Panc1 (cell line): ENCODE data around the gene CYS1. TPM values are rescaled to one million over a fixed set of nuclear protein-coding genes. Genes with fewer than 3 reads are reported as not detected.

Experiments used
- ATAC-seq: fragments of 200-7000 bp; cut with Tn5 transposase; 2 replicates; pipeline ENCODE4 v1.9.1; 2020; ENCODE audit warnings: mild to moderate bottlenecking, moderate library complexity
- BruUV-seq: library from RNA; stranded (reverse); fragments of 400-500 nt; replicated peaks from 2 replicates; lab custom pipeline; 2021; lab: Mats Ljungman, UMichigan
- CTCF ChIA-PET: fragments of 300-600 bp; sonication (Branson Sonifier 250); formaldehyde crosslinking; loops from one replicate; lab custom pipeline; 2022; ENCODE audit warnings: antibody characterized with exemption; lab: Charles Lee
- POLR2A ChIA-PET: fragments of 300-600 bp; sonication (Branson Sonifier 250); formaldehyde crosslinking; loops from one replicate; lab custom pipeline; 2022; ENCODE audit warnings: antibody characterized with exemption; lab: Charles Lee
- DNase-seq: peaks from one replicate; pipeline ENCODE4 v3.0.0-alpha.2; 2010; ENCODE audit warnings: low read depth, low spot score
- H3K27ac ChIP-seq: 2 replicates; pipeline ENCODE4 v1.5.1; 2011; ENCODE audit warnings: mild to moderate bottlenecking, low read length, inconsistent platforms
- H3K27me3 ChIP-seq: fragments of 200-500 bp; sonication (Bioruptor generic); 2 replicates; pipeline ENCODE4 v1.6.0; 2014; ENCODE audit warnings: low read length, inconsistent platforms; ENCODE audit not compliant: control insufficient read depth, insufficient read depth
- H3K36me3 ChIP-seq: fragments of 200-500 bp; sonication (Bioruptor generic); 2 replicates; pipeline ENCODE4 v1.5.1; 2014; ENCODE audit warnings: inconsistent platforms, mild to moderate bottlenecking, low read length, moderate library complexity; ENCODE audit not compliant: control insufficient read depth, insufficient read depth
- H3K4me1 ChIP-seq: 2 replicates; pipeline ENCODE4 v1.5.1; 2011; ENCODE audit warnings: inconsistent platforms, mild to moderate bottlenecking, low read length, moderate library complexity; ENCODE audit not compliant: control insufficient read depth, insufficient read depth
- H3K4me3 ChIP-seq, 2 experiments: 2 replicates each; pipeline ENCODE4 v1.5.1; 2011 to 2012; ENCODE audit warnings: low read depth in 2 of 2, low read length in 2 of 2, mild to moderate bottlenecking in 2 of 2, inconsistent platforms in 1 of 2, moderate library complexity in 1 of 2
- H3K9me3 ChIP-seq: fragments of 200-500 bp; sonication (Bioruptor generic); 2 replicates; pipeline ENCODE4 v1.5.1; 2014; ENCODE audit warnings: low read depth, mild to moderate bottlenecking, inconsistent platforms, low read length, moderate library complexity; ENCODE audit not compliant: control insufficient read depth, insufficient read depth
- CTCF ChIP-seq: fragments of 450-650 bp; IDR thresholded peaks from 2 replicates; pipeline ENCODE4 v1.5.1; 2017; ENCODE audit warnings: mild to moderate bottlenecking
- POLR2AphosphoS5 ChIP-seq: IDR thresholded peaks from 2 replicates; pipeline ENCODE4 v1.6.1; 2012; ENCODE audit warnings: mild to moderate bottlenecking, low read depth, low read length, moderate library complexity
- SIN3A ChIP-seq: IDR thresholded peaks from 2 replicates; pipeline ENCODE4 v1.6.1; 2012; ENCODE audit warnings: low read depth, mild to moderate bottlenecking, low read length, moderate library complexity, borderline replicate concordance; ENCODE audit not compliant: insufficient read depth
- TCF7L2 ChIP-seq: IDR thresholded peaks from 2 replicates; pipeline ENCODE4 v1.6.1; 2011; ENCODE audit warnings: mild to moderate bottlenecking, low read depth, low read length, inconsistent platforms
- in situ Hi-C: cut with HindIII; loops from 2 replicates; pipeline ENCODE4 v1.10.0; 2016; ENCODE audit warnings: low sequenced_read_pairs, low pct_unique_long_range_greater_than_20kb
- intact Hi-C: fragments of 100-400 bp; cut with micrococcal nuclease; formaldehyde crosslinking; loops from one replicate; pipeline ENCODE4 v1.10.0; 2022; ENCODE audit not compliant: unreplicated experiment
- total RNA-seq: library from RNA; stranded (reverse); gene quantifications from one replicate; pipeline ENCODE4 v1.2.1, GENCODE V29; 2021; ENCODE audit not compliant: unreplicated experiment
- TF ChIP-seq, protein P1 (sequence below), 2 experiments: IDR thresholded peaks; 2 replicates each; pipeline ENCODE4 v1.6.1; 2011 to 2012; ENCODE audit warnings: low read depth in 2 of 2, control low read depth in 1 of 2, low read length in 1 of 2, mild to moderate bottlenecking in 1 of 2, moderate library complexity in 1 of 2; ENCODE audit not compliant: insufficient read depth in 1 of 2

Gene CYS1
- total RNA-seq, 1 experiment from 2014 or later, result 20.4 TPM

DNA sequence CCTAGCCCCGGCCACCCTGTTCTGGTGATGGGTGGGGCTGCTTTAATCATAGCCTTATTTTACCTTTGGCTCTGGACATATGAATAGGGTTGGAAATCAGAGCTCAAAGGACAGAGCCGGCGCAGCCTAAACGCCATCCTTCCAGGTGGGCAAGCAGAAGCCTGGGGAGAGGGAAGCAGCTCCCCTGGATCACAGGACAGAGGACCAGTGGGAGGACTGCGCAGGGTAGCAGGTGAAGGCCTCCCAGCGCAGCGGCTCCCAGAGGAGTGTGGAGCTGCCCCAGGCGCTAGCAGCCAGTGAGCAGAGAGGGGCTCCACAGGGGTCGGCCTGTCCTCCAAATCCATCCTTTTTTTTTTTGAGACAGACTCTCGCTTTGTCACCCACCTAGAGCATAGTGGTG lies 16.4 kb upstream of the CYS1 start:
- ATAC-seq (no peak), DNase-seq (no peak)
- Histone ChIP-seq H3K36me3 (no peaks in the 10 kb centered on the region), H3K27ac (peak overlapping the region; percentile 40; the same call in 1 of the 2 replicates), H3K4me3 (no peak overlapping the region), H3K27me3 (no peaks in the 10 kb centered on the region), H3K4me1 (peaks cover 10% of the 10 kb centered on the region; the same call in 1 of the 2 replicates), H3K9me3 (no peaks in the 10 kb centered on the region)
- intact Hi-C loops (loop anchor here (2.0 kb wide), 1 partner anchor 24 kb away; no protein-coding TSS in a partner anchor), in situ Hi-C loops (no loop called here)
- TF ChIP-seq, protein P1, sequence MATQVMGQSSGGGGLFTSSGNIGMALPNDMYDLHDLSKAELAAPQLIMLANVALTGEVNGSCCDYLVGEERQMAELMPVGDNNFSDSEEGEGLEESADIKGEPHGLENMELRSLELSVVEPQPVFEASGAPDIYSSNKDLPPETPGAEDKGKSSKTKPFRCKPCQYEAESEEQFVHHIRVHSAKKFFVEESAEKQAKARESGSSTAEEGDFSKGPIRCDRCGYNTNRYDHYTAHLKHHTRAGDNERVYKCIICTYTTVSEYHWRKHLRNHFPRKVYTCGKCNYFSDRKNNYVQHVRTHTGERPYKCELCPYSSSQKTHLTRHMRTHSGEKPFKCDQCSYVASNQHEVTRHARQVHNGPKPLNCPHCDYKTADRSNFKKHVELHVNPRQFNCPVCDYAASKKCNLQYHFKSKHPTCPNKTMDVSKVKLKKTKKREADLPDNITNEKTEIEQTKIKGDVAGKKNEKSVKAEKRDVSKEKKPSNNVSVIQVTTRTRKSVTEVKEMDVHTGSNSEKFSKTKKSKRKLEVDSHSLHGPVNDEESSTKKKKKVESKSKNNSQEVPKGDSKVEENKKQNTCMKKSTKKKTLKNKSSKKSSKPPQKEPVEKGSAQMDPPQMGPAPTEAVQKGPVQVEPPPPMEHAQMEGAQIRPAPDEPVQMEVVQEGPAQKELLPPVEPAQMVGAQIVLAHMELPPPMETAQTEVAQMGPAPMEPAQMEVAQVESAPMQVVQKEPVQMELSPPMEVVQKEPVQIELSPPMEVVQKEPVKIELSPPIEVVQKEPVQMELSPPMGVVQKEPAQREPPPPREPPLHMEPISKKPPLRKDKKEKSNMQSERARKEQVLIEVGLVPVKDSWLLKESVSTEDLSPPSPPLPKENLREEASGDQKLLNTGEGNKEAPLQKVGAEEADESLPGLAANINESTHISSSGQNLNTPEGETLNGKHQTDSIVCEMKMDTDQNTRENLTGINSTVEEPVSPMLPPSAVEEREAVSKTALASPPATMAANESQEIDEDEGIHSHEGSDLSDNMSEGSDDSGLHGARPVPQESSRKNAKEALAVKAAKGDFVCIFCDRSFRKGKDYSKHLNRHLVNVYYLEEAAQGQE (IDR thresholded peaks at IDR 0.05; ENCODE audit: insufficient read depth in 1 of 2, low read depth in 2 of 2, low read length in 1 of 2), result no peak
- TF ChIP-seq CTCF, result no peak
- no peak for TF ChIP-seq SIN3A
- no peak for TF ChIP-seq POLR2AphosphoS5
- CTCF ChIA-PET, result interaction anchor here (0.6 to 3.5 kb wide), 13 partner anchors 10 to 1299 kb away, joined by 3 to 97 read pairs (median 4); partner anchors contain the start of gene CYS1
- no TSS peak for BruUV-seq
- POLR2A ChIA-PET, result interaction anchor here (0.7 kb wide), 1 partner anchor 404 kb away, joined by 3 read pairs; no protein-coding TSS in a partner anchor

DNA sequence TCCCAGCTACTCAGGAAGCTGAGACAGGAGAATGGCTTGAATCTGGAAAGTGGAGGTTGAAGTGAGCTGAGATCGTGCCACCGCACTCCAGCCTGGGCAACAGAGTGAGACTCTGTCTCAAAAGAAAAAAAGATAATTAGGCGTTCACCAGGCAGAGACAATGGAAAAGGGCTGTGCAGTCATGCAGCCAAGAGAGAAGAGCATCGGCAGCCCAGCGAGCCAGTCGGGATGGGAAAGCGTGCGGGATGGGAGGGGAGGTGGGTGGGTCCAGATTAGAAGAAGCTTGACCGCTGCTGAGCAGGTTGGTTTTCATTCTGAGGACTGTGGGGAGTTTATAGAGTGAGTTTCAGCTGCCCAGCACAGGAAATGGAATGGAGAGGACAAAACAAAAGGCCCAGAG lies 15.0 kb upstream of the CYS1 start:
- ATAC-seq, result no peak
- TF ChIP-seq CTCF, result no peak
- no peak for TF ChIP-seq POLR2AphosphoS5
- TF ChIP-seq, protein P1 (IDR thresholded peaks at IDR 0.05; ENCODE audit: insufficient read depth in 1 of 2, low read depth in 2 of 2, low read length in 1 of 2), result no peak
- no peak for TF ChIP-seq SIN3A
- TF ChIP-seq TCF7L2, result no peak
- DNase-seq, result no peak
- Histone ChIP-seq H3K9me3 (no peaks in the 10 kb centered on the region), H3K4me1 (peaks cover 10% of the 10 kb centered on the region; the same call in 1 of the 2 replicates), H3K27me3 (no peaks in the 10 kb centered on the region), H3K36me3 (no peaks in the 10 kb centered on the region), H3K27ac (no peak overlapping the region), H3K4me3 (no peak overlapping the region)
- ChIA-PET POLR2A (no interaction called here), CTCF (interaction anchor here (1.3 to 3.5 kb wide), 2 partner anchors 22 kb away, joined by 8 to 97 read pairs; no protein-coding TSS in a partner anchor)
- intact Hi-C loops, result no loop called here
- in situ Hi-C loops, result no loop called here
- BruUV-seq, result no TSS peak
